Right atrium auricular region (tissue), 2 donors: Measurements from ENCODE around the gene CCNDBP1. TPM values are rescaled to one million over a fixed set of nuclear protein-coding genes. Genes with fewer than 3 reads are reported as not detected.

Source experiments
- DNase-seq: peaks from one replicate; pipeline ENCODE4 v3.0.0-alpha.2; 2019; ENCODE audit warnings: low spot score
- H3K27ac ChIP-seq, 2 donors: fragments of 200-600 bp; sonication (generic); 1 replicate in 1 of 2; 2 replicates in 1 of 2; pipeline ENCODE4 v1.5.1; 2016 to 2019
- H3K27me3 ChIP-seq, 2 donors: fragments of 200-600 bp; sonication (generic); one replicate each; pipeline versions ENCODE4 v1.5.1 to v1.6.0; 2017 to 2019
- H3K36me3 ChIP-seq: fragments of 200-600 bp; sonication (generic); one replicate; pipeline ENCODE4 v1.5.1; 2016
- H3K4me1 ChIP-seq, 2 donors: fragments of 200-600 bp; sonication (generic); one replicate each; pipeline versions ENCODE4 v1.5.1 to v1.6.0; 2017 to 2019
- H3K4me3 ChIP-seq, 2 donors: fragments of 200-600 bp; sonication (generic); 1 replicate in 1 of 2; 2 replicates in 1 of 2; pipeline ENCODE4 v1.5.1; 2017 to 2019; ENCODE audit warnings: mild to moderate bottlenecking in 1 of 2, moderate library complexity in 1 of 2
- H3K9me3 ChIP-seq, 2 donors: fragments of 200-600 bp; sonication (generic); one replicate each; pipeline ENCODE4 v1.5.1; 2019
- CTCF ChIP-seq, 2 donors: fragments of 200-600 bp; sonication (generic); IDR thresholded peaks; one replicate each; pipeline ENCODE4 v1.5.1; 2019; ENCODE audit warnings: antibody characterized with exemption in 2 of 2
- total RNA-seq, 2 donors: library from RNA; depleted of rRNA; stranded (reverse); fragments of >200 nt; gene quantifications; one replicate each; pipeline ENCODE4 v1.1.0, GENCODE V29; 2016

CCNDBP1 gene
- total RNA-seq, 2 donors from 2014 or later = 50.9 to 60.1 TPM

GRCh38 chr15:43243020-43243645 is 57.9 kb downstream of the CCNDBP1 start:
- no peak for TF ChIP-seq CTCF (IDR thresholded peaks at IDR 0.05)
- DNase-seq = no peak
- H3K36me3 ChIP-seq = no peaks in the 10 kb centered on the region
- no peak overlapping the region for H3K4me3 ChIP-seq
- H3K9me3 ChIP-seq = no peaks in the 10 kb centered on the region
- no peaks in the 10 kb centered on the region for H3K27me3 ChIP-seq
- H3K27ac ChIP-seq = no peak overlapping the region
- no peaks in the 10 kb centered on the region for H3K4me1 ChIP-seq

- H3K27ac ChIP-seq = no peak overlapping the region
- TF ChIP-seq CTCF (IDR thresholded peaks at IDR 0.05) = no peak
- no peak for DNase-seq
- no peaks in the 10 kb centered on the region for H3K9me3 ChIP-seq
- no peak overlapping the region for H3K4me3 ChIP-seq
- H3K36me3 ChIP-seq = no peaks in the 10 kb centered on the region
- no peaks in the 10 kb centered on the region for H3K4me1 ChIP-seq
- H3K27me3 ChIP-seq = no peaks in the 10 kb centered on the region
Measured at GRCh38 chr15:43244092-43244491, 58.9 kb downstream of the CCNDBP1 start.

- no peaks in the 10 kb centered on the region for H3K9me3 ChIP-seq
- H3K27me3 ChIP-seq = no peaks in the 10 kb centered on the region
- H3K4me3 ChIP-seq = no peak overlapping the region
- DNase-seq = no peak
- H3K4me1 ChIP-seq = no peaks in the 10 kb centered on the region
- no peaks in the 10 kb centered on the region for H3K36me3 ChIP-seq
- TF ChIP-seq CTCF (IDR thresholded peaks at IDR 0.05) = no peak
- no peak overlapping the region for H3K27ac ChIP-seq
Measured at GRCh38 chr15:43246261-43246774, 61.1 kb downstream of the CCNDBP1 start.

Other genes with a start within 250 kb of the CCNDBP1 start
- gene UBR1, start 79.4 kb upstream of the CCNDBP1 start, total RNA-seq = 10 to 100 TPM; 20.0 to 21.0 TPM
- 10 to 100 TPM; 11.3 TPM for gene TMEM62, start 51.8 kb upstream of the CCNDBP1 start, total RNA-seq
- 1 to 10 TPM; 1.1 TPM for gene EPB42, start 35.6 kb downstream of the CCNDBP1 start, total RNA-seq
- under 1 TPM in 1 of 2 donors, not detected in 1; 0.15 TPM for gene TGM5, start 81.5 kb downstream of the CCNDBP1 start, total RNA-seq
- not detected for gene TGM7, start 116.9 kb downstream of the CCNDBP1 start, total RNA-seq
- gene LCMT2, start 145.2 kb downstream of the CCNDBP1 start, total RNA-seq = 1 to 10 TPM; 4.4 to 8.6 TPM
- gene ZSCAN29, start 185.6 kb downstream of the CCNDBP1 start, total RNA-seq = 10 to 100 TPM in 1 of 2 donors, 1 to 10 TPM in 1; 6.4 to 10.1 TPM
- 1 to 10 TPM; 5.9 to 8.5 TPM for gene TUBGCP4, start 185.7 kb downstream of the CCNDBP1 start, total RNA-seq